Stimulated activated CD8-positive, alpha-beta memory T cell treated with anti-CD3 and anti-CD28 coated beads, Interleukin-7, amount 100 ng/mL, for 1 hour (primary cell): ENCODE data around the gene SEZ6L.

Source experiments
- DNase-seq, 2 donors: peaks; one replicate each; pipeline ENCODE4 v3.0.0-alpha.2; 2020; ENCODE audit warnings: low read depth in 2 of 2

The SEZ6L gene

GRCh38 chr22:26418620-26419019, 249.4 kb downstream of the SEZ6L start:
- DNase-seq = no peak

GRCh38 chr22:26426924-26427323, 257.7 kb downstream of the SEZ6L start:
- no peak for DNase-seq

- peak; percentile 57 to 59 for DNase-seq
Observed at GRCh38 chr22:26428515-26429457, 259.5 kb downstream of the SEZ6L start, which contains the start of gene ASPHD2. Gene ASPHD2, plus strand, starts transcription at chr22:26429260. Its CDS starts 4,356 bp downstream, at chr22:26433616.

GRCh38 chr22:26429458-26430286, 260.4 kb downstream of the SEZ6L start:
- DNase-seq = no peak

GRCh38 chr22:26430600-26430999, 261.3 kb downstream of the SEZ6L start:
- no peak for DNase-seq

GRCh38 chr22:26431261-26431995, 262.2 kb downstream of the SEZ6L start:
- no peak for DNase-seq

- DNase-seq = no peak
Observed at GRCh38 chr22:26432619-26433311, 263.5 kb downstream of the SEZ6L start.
